Central memory CD4-positive, alpha-beta T cell (primary cell): Measurements from ENCODE around the gene APOO.

Experiments
- DNase-seq: peaks from one replicate; pipeline ENCODE4 v3.0.0; 2022
- total RNA-seq, 3 experiments: gene quantifications; one replicate each; lab custom pipeline; 2026; lab: John Stamatoyannopoulos, UW

APOO gene
- total RNA-seq: 2.1 to 8.7 (median 4.7) reads per million in 3 experiments

DNA sequence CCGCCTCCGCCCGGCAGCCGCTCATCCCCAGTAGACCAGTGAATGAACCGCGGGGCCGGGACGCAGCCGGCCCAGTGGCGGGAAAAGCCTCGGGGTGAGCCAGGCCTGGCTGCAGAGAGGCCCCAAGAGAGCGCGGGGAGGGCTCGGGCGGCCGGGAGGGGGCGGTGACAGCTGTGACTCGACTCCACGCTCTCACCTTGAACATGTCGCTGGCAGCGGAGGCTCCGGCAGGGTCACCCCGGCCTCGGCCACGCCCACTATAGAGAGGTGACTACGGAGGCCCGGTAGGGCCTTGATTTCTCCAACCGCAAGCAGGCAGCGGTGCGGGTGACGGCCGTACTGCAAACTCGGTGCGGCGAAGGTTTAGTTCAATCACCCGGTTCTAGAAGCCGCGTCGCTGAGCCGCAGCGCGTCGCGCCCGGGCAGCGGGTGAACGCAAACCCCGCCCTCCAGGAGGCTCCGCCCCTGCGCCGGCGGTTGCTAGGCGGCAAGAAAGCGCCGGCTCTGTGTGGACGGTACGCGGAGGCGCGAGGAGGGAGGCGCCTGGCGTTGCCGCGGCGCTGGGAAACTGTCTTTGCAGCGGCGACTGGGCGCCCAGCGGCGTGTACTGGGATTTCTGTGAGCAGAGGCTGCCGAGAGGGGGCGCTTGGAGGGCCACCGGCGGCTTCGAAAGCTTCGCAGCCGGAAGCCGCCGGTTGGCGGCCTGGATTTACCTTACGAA, at the start of gene APOO, which contains the start of gene CXorf58:
Gene APOO (minus strand): TSS at position 441 of the 721 bp plus-strand sequence. CDS start 236 bp downstream, at position 205.
Gene CXorf58 (plus strand): TSS at position 509 of the 721 bp plus-strand sequence. CDS start 2,297 bp downstream, outside the sequence.
- DNase-seq: peak; percentile 92

DNA sequence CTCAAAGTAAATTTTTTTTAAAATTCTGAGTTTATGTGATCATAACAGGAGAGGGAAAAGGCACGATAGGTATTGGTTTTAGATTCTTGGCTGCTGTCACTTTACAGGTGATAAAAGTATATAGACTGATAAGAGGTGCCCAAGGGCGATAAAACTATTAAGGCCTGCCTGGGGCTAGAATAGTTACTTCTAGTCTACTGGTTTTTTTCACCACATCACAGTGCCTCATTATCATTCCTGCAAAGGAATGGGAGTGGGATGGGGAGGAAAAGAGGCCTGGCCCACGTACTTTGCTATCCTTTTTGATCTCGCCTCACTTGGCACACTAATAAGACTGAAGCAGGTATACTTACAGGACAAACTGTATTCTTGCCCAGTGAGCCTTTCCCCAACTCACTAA, 46.7 kb upstream of the APOO start:
- no peak for DNase-seq

DNA sequence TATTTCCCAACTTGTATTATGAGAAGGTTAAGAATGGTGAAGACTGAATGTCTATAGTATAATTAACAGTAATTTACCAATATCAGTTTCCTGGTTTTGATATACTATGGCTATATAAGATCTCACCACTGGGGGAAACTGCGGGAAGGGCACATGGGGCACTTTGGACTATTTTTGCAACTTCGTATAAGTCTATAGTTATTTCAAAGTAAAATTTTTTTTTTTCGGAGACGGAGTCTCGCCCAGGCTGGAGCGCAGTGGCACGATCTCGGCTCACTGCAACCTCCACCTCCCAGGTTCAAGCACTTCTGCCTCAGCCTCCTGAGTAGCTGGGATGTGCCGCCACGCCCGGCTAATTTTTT, 46.2 kb upstream of the APOO start:
- peak; percentile 10 for DNase-seq

DNA sequence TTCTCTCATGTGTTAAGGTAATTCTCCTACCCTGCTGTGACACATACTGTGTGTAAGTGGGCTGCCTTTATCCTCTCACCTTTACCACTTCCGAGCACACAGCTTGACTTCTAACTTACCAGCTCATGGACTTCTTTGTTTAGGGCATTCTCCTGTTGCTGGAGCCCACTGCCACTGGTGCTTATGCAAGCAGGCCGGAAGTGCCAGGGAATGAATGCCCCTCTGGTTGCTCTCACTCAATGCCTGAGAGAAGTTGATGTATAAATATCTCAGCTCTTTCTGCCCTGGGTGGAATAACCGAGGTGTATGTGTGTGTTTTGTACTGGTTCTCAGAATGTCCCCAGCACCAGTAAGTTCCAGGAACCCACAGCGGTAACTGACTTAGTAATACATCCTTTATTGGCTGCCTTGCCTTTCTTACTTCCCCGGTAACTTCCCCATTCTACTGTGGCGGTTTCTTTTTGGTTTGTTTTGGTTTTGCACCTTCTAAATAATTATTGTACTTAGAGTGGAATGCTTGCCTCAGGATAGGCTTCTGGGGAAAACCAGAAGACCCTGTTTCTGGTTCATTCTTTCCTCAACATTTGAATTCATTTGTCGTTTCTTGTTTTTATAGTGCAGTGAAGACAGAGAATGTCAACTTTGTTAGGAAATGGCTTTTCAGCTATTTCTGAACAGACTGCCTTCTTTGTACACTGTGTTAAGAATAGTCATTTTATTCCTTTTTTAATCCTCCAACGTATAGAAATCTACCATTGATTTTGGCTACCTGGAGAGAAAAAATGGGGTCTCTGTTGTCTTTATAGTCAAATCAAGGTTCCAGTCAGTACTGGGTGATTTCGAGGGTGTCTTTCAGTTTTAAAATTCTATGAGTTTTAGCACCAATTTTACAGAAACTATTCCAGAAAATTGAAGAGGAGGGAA, 45.5 kb upstream of the APOO start:
- DNase-seq: peak; percentile 43

DNA sequence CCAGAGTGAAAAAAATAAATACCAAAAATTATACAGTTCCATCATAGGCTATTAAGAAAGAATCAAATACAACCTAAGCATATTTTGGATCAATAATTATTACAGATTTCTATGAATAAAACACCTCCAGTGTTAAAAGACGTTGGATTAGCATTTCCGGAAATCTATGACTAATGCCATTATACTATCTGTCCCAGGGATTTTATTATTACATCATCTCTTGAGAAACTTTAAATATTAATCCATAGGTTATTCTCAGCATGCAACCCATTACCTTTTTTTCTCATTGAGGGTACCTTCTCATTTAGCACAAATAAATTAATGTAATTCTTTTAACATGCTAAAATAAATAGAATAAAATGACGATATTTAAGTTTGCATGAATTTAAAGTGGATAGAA, 44.7 kb upstream of the APOO start:
- no peak for DNase-seq

DNA sequence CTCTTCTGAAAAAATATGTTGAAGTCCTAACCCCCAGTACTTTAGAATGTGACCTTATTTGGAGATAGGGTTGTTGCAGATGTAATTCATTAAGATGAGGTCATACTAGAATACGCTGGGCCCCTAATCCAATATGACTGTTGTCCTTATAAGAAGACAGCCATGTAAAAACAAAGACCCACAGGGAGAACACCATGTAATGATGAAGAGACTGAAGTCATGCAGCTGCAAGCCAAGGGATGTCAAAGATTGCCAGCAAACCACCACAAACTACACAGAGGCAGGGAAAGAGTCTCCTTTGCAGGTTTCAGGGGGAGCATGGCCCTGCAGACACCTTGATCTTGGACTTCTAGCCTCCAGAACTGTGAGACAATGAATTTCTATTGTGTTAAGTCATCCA, 37.5 kb upstream of the APOO start:
- no peak for DNase-seq

DNA sequence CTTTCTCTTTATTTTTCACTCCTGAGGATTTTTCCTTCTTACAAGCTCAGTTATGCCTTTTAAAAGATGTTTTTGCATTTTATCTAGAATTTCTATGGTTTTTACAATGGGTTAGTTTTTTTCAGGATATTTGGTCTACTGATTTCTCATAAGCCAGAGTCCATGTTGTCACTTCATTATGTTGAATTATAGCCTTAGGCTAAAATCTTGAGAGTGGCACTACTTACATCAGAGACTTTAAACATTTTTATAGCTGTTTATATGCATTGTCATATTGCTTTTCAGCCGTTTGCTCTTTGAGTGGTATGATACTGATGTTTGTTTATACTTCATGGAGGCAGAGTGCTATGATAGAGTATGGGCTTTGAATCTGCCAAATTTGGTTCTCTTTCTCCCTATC, 36.5 kb upstream of the APOO start:
- no peak for DNase-seq

GRCh38 chrX:23939203-23939602, 31.5 kb upstream of the APOO start:
- no peak for DNase-seq

- no peak for DNase-seq
Measured at GRCh38 chrX:23938690-23939089, 31.0 kb upstream of the APOO start.

- no peak for DNase-seq
Measured at GRCh38 chrX:23937100-23937499, 29.4 kb upstream of the APOO start.

DNA sequence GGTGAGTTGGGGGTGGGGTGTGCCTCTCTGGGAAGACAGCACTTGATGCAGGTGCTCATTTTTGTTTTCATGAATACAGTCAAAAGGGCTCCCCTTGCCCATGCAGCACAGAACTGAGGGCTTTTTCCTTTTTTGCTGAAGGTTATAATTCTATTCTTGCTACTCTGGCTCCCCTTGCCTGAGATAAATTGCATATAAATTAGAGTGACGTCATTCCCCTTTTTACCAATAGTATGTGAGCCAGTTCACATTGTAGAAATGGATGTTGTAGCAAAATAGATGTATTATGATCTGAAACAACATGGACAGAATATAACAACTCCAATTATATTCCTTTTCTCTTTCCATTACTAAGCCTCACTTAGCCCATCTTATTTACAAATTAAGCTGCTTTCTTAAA, 28.4 kb upstream of the APOO start:
- no peak for DNase-seq

- no peak for DNase-seq
Measured at GRCh38 chrX:23935106-23935505, 27.4 kb upstream of the APOO start.

DNA sequence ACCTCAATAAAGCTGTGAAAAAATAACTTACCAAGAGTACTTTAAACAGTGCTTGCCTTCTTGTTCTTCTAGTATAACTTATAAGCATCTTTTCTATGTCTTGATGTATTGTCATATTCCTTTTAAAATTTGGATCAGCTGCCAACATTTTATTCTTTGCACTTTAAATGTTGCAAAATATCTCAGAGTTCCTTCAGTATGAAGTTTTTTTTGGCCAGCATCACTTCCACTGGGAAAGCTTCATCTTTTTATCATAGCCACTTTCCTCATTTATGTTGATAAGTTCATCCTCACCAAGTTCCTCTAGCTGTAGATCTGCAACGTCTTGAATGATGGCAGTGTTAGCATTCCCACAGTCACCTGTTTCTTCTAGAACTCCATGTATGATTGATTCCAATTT, 24.3 kb upstream of the APOO start:
- no peak for DNase-seq

- peak; percentile 52 for DNase-seq
Measured at GRCh38 chrX:23930894-23931604, 23.3 kb upstream of the APOO start.

- no peak for DNase-seq
Measured at GRCh38 chrX:23926015-23926414, 18.3 kb upstream of the APOO start.

DNA sequence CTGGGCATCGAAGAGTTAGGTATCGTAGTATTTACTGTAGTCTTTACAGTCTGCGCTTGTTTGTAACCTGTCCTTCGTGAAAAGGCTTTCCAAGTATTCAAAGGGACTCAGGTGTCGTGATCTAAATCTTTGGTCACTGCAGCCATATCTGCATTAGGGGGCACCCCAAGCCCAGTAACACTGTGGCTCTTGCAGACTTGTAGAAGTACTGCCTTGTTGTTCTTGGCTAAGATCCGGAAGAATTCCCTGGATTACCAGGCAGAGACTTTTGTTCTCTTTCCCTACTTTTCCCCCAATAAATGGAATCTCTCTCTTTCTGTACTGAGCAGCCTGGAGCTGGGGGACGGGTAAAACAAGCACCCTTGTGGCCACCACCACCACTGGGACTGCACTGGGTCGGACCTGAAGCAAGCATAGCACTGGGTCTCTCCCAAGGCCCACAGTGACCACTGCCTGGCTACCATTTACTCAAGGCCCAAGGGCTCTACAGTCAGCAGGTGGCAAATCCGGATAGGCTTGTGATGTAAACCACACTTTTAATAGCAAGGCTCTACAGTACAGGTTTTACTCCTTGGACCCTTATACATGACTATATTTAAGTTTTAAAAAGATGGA, 12.1 kb upstream of the APOO start:
- DNase-seq: no peak

DNA sequence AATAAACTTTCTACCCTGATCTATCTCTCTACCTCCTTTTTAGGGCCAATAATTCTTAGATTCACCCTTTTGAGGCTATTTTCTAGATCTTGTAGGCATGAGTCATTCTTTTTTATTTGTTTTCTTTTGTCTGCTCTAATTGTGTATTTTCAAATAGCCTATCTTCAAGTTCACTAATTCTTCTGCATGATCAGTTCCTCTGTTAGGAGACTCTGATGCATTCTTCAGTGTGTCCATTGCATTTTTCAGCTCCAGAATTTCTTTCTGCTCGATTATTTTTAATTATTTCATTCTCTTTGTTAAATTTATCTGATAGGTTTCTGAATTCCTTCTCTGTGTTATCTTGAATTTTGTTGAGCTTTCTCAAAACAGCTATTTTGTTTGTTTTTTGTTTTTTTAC, 11.4 kb upstream of the APOO start:
- DNase-seq: no peak

GRCh38 chrX:23911126-23911835, 3.5 kb upstream of the APOO start:
- no peak for DNase-seq

- DNase-seq: no peak
Measured at GRCh38 chrX:23908219-23909004, 674 bp upstream of the APOO start.

DNA sequence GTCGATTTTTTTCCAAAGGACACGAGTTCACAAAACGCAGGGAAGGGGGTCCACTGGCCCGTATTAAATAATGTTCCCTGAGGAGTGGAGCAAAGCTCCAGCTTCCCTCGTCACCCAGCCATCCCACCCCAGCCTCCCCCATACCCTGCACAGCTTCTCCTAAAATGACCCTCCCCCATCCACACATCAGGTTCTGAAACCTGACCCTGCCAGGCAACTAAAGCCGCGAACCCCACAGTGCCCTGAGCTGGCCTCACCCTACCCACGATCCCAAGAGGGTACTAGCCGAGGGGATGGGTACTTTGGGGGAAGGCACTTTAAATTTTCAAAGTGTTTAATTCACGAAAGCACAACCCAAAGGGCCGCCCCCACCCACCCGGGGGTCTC, 634 bp downstream of the APOO start:
- DNase-seq: no peak

GRCh38 chrX:23904096-23904495, 3.6 kb downstream of the APOO start:
- DNase-seq: no peak
